Gastroesophageal sphincter (tissue), 3 donors: ENCODE data around the gene BCR.

ENCODE experiments used
- CTCF ChIP-seq, 4 experiments: fragments of 200-600 bp in 2 of 4; fragments of 450-650 bp in 2 of 4; sonication (generic) in 1 of 4; IDR thresholded peaks; one replicate each; pipeline ENCODE4 v1.5.1; 2017 to 2019; ENCODE audit warnings: antibody characterized with exemption in 4 of 4, mild to moderate bottlenecking in 2 of 4, moderate library complexity in 2 of 4
- EP300 ChIP-seq: sonication (generic); formaldehyde crosslinking; IDR thresholded peaks from one replicate; pipeline ENCODE4 v1.6.1; 2017; ENCODE audit warnings: antibody characterized with exemption, mild to moderate bottlenecking

- TF ChIP-seq CTCF (IDR thresholded peaks at IDR 0.05) (no peak), EP300 (no peak)
These were observed 29.5 kb upstream of the BCR start for GRCh38 chr22:23150762-23151161.
